Endothelial cell (in vitro differentiated cells): Measurements from ENCODE around the gene BHLHA15. TPM values are rescaled to one million over a fixed set of nuclear protein-coding genes. Genes with fewer than 3 reads are reported as not detected.

ENCODE experiments used
- DNase-seq: peaks from one replicate; pipeline ENCODE4 v3.0.0; 2021; ENCODE audit warnings: low spot score
- H3K27ac Mint-ChIP-seq: one replicate; pipeline ENCODE4 v1.8.0; 2021; ENCODE audit warnings: mixed read lengths, inconsistent platforms; ENCODE audit not compliant: unreplicated experiment
- H3K27me3 Mint-ChIP-seq: one replicate; pipeline ENCODE4 v1.8.0; 2021; ENCODE audit warnings: mild to moderate bottlenecking, moderate library complexity, mixed read lengths, inconsistent platforms; ENCODE audit not compliant: unreplicated experiment
- H3K36me3 Mint-ChIP-seq: one replicate; pipeline ENCODE4 v1.8.0; 2021; ENCODE audit warnings: mild to moderate bottlenecking, low read depth, mixed read lengths, inconsistent platforms; ENCODE audit not compliant: unreplicated experiment
- H3K4me1 Mint-ChIP-seq: one replicate; pipeline ENCODE4 v1.8.0; 2021; ENCODE audit warnings: mild to moderate bottlenecking, mixed read lengths, inconsistent platforms; ENCODE audit not compliant: unreplicated experiment
- H3K4me3 Mint-ChIP-seq: one replicate; pipeline ENCODE4 v1.8.0; 2021; ENCODE audit warnings: mild to moderate bottlenecking, mixed read lengths, inconsistent platforms; ENCODE audit not compliant: unreplicated experiment
- H3K9me3 Mint-ChIP-seq: one replicate; pipeline ENCODE4 v1.8.0; 2021; ENCODE audit warnings: mixed read lengths, inconsistent platforms; ENCODE audit not compliant: unreplicated experiment
- CTCF ChIP-seq: fragments of 200-600 bp; sonication (generic); IDR thresholded peaks from one replicate; pipeline ENCODE4 v1.5.0; 2021; ENCODE audit warnings: antibody characterized with exemption; ENCODE audit not compliant: unreplicated experiment
- total RNA-seq: library from RNA; stranded (reverse); fragmentation: NEBNext Ultra II Directional; extraction: Animal tissue kit (Norgen Biotek cat#: 25700); gene quantifications from one replicate; pipeline ENCODE4 v1.2.1, GENCODE V29; 2021; ENCODE audit not compliant: unreplicated experiment

BHLHA15 gene
- total RNA-seq, 1 donor from 2014 or later, result 1.2 TPM

- peak overlapping the region; percentile 94 for H3K4me3 Mint-ChIP-seq
- H3K4me1 Mint-ChIP-seq, result peaks cover 38% of the 10 kb centered on the region
- H3K27ac Mint-ChIP-seq, result peak overlapping the region; percentile 97
- DNase-seq, result no peak
- H3K9me3 Mint-ChIP-seq, result no peaks in the 10 kb centered on the region
- no peak for TF ChIP-seq CTCF
- peaks cover 10% of the 10 kb centered on the region for H3K27me3 Mint-ChIP-seq
- H3K36me3 Mint-ChIP-seq, result peaks cover 16% of the 10 kb centered on the region
Observed at GRCh38 chr7:98251231-98251600, 40.0 kb downstream of the BHLHA15 start.

DNA sequence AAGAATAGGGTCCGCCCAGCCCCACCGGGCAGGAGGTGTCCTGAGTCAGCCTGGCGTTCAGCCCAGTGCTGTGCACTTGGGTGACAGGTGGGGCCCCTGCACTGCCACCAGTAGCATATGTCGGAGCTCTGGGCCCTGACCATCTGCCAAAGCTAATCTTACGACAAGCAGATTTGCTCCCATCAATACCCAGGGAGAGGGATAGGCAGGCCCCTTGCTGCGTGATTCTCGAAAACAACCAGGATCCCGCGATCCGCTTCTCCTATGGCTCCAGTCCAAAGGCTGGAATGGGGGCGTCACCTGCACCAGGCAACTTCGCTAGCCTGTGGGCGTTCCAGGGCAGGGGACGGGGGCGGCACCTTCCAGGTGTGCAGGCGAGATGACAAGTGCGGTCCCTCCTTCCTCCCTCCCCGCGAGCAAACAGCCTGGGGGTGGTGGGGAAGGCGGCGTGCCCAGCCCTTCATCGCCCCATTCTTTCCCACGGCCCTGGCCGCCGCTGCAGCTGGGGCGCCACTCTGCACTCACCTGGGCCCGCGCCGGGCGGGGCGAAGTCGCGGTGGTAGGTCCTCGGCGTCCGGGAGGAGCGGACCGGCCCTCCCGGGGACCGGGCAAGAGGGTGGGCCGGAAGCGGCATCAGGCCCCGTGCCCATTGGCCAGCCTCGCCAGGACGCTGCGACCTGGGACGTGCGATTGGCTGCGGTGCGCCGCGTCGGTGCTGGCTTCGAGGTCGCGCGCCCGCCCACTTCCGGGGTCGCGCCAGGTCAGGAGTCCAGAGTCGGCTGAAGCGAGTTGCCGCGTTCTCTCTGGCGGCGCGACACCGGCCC is 40.6 kb downstream of the BHLHA15 start, which contains the start of gene TECPR1:
Gene TECPR1, minus strand, starts transcription at position 632 of the 824 bp plus-strand sequence. CDS start 6,086 bp downstream, outside the sequence.
- H3K4me1 Mint-ChIP-seq, result peaks cover 38% of the 10 kb centered on the region
- H3K27me3 Mint-ChIP-seq, result peaks cover 10% of the 10 kb centered on the region
- TF ChIP-seq CTCF, result no peak
- no peaks in the 10 kb centered on the region for H3K9me3 Mint-ChIP-seq
- H3K27ac Mint-ChIP-seq, result peak within 1 kb of the TSS; percentile 97
- DNase-seq, result peak; percentile 86
- H3K4me3 Mint-ChIP-seq, result peak within 1 kb of the TSS; percentile 94
- peaks cover 18% of the 10 kb centered on the region for H3K36me3 Mint-ChIP-seq

DNA sequence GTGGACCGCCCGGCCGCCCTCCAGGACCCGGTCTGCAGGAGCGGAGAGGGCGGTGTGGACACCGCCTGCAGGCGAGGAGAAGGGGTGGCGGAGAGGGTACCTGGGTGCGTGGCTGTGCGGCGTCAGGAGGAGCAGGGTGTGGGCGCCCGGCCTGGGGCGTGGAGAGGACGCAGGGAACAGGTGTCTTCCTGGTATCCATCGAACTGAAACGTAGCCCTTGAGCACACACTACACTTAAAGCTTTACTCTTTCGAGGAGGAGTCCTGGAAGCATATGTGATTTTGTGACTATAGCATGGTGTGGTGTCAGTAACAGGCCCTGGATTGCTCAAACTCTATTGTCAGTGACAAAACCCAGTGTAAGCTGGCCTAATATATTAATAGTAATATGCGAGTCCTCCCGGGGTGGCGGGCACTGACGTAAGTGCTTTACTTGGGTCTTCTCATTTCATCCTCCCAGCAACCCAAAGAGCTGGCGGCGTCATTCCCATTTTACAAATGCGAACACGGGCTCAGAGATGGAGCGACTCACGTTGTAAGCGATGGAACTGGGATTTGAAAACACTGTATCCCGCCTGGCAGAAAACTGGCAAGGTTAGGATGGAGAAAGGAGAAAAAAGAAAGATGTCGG is 41.3 kb downstream of the BHLHA15 start:
- H3K4me3 Mint-ChIP-seq, result peak overlapping the region; percentile 94
- H3K27me3 Mint-ChIP-seq, result peaks cover 8% of the 10 kb centered on the region
- peaks cover 33% of the 10 kb centered on the region for H3K4me1 Mint-ChIP-seq
- H3K36me3 Mint-ChIP-seq, result peaks cover 17% of the 10 kb centered on the region
- peak overlapping the region; percentile 57 for H3K27ac Mint-ChIP-seq
- no peak for DNase-seq
- no peaks in the 10 kb centered on the region for H3K9me3 Mint-ChIP-seq
- TF ChIP-seq CTCF, result no peak

DNA sequence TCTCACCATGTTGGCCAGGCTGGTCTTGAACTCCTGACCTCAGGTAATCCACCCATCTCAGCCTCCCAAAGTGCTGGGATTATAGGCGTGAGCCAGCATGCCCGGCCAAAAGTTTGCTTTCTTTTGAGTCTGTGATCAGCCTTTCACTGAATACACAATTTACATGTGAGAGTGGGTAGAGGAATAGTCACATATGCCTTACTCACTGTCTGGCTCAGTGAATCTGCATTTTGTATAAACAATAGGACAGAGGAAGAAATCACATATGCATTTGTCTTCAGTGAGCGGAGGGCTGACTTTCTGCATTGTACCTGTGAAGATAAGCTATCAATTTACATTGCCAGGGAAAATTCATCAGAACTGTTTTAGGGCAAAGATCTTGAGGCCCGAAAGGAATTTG is 43.3 kb downstream of the BHLHA15 start:
- Mint-ChIP-seq H3K27me3 (peaks cover 4% of the 10 kb centered on the region), H3K4me3 (no peak overlapping the region), H3K9me3 (no peaks in the 10 kb centered on the region), H3K27ac (no peak overlapping the region), H3K36me3 (peaks cover 12% of the 10 kb centered on the region), H3K4me1 (peaks cover 21% of the 10 kb centered on the region)
- no peak for DNase-seq
- no peak for TF ChIP-seq CTCF
